GM21367 (cell line): Measurements from ENCODE around the gene WRNIP1.

ENCODE experiments used
- ATAC-seq: cut with Tn5 transposase; IDR thresholded peaks from one replicate; pipeline ENCODE4 v1.9.1; 2021; ENCODE audit not compliant: unreplicated experiment

Gene WRNIP1

GRCh38 chr6:2831392-2831791 is 66.2 kb downstream of the WRNIP1 start:
- ATAC-seq, result no peak

DNA sequence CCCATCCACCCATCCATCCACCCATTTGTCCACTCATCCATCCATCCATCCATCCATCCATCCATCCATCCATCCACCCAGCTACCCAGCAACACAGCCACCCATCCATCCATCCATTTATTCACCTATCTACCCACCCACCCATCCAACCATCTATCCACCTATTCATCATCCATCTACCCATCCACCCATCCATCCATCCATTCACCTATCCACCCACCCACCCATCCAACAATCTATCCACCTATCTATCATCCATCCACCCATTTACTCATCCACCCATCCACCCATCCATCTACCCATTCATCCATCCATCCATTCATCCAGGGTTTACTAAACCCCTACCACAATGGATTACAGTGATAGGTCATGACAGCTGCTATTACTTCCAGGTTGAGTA is 69.1 kb downstream of the WRNIP1 start:
- no peak for ATAC-seq
